H9 (cell line): ENCODE data around the gene CXXC1. TPM values are rescaled to one million over a fixed set of nuclear protein-coding genes. Genes with fewer than 3 reads are reported as not detected.

Experiments
- DNase-seq: peaks from one replicate; pipeline ENCODE4 v3.0.0-alpha.2; 2017
- H2AFZ ChIP-seq: one replicate; pipeline ENCODE4 v1.6.1; 2013; ENCODE audit warnings: mild to moderate bottlenecking, low read length, control low read depth, moderate library complexity
- H2AK5ac ChIP-seq: 2 replicates; pipeline ENCODE4 v1.6.1; 2013; ENCODE audit warnings: low read length, control low read depth, mixed read lengths; ENCODE audit not compliant: insufficient read length
- H2BK120ac ChIP-seq: one replicate; pipeline ENCODE4 v1.6.1; 2013; ENCODE audit warnings: low read depth, mild to moderate bottlenecking, low read length, control low read depth, inconsistent platforms; ENCODE audit not compliant: poor library complexity, severe bottlenecking
- H2BK12ac ChIP-seq: 2 replicates; pipeline ENCODE4 v1.6.1; 2013; ENCODE audit warnings: low read length, control low read depth, mixed read lengths, low read depth; ENCODE audit not compliant: insufficient read length
- H2BK15ac ChIP-seq: 2 replicates; pipeline ENCODE4 v1.6.1; 2013; ENCODE audit warnings: low read depth, low read length, control low read depth
- H2BK20ac ChIP-seq: one replicate; pipeline ENCODE4 v1.6.1; 2013; ENCODE audit warnings: low read depth, mild to moderate bottlenecking, low read length, control low read depth, inconsistent platforms; ENCODE audit not compliant: poor library complexity, severe bottlenecking
- H2BK5ac ChIP-seq: 2 replicates; pipeline ENCODE4 v1.6.1; 2013; ENCODE audit warnings: low read length, control low read depth, mixed read lengths; ENCODE audit not compliant: insufficient read length
- H3K14ac ChIP-seq: 2 replicates; pipeline ENCODE4 v1.6.1; 2013; ENCODE audit warnings: low read length, control low read depth; ENCODE audit not compliant: insufficient read depth
- H3K18ac ChIP-seq: 2 replicates; pipeline ENCODE4 v1.6.1; 2013; ENCODE audit warnings: low read depth, mild to moderate bottlenecking, mixed read lengths, low read length, control low read depth; ENCODE audit not compliant: insufficient read length
- H3K23ac ChIP-seq: 2 replicates; pipeline ENCODE4 v1.6.1; 2013; ENCODE audit warnings: low read length, control low read depth, mixed read lengths, low read depth; ENCODE audit not compliant: insufficient read length
- H3K23me2 ChIP-seq: 2 replicates; pipeline ENCODE4 v1.6.1; 2013; ENCODE audit warnings: low read depth, mild to moderate bottlenecking, mixed read lengths, low read length, control low read depth; ENCODE audit not compliant: insufficient read length, poor library complexity, severe bottlenecking
- H3K27ac ChIP-seq: 2 replicates; pipeline ENCODE4 v1.5.1; 2013; ENCODE audit warnings: low read length, control low read depth, mixed read lengths, low read depth; ENCODE audit not compliant: insufficient read length
- H3K27me3 ChIP-seq: 2 replicates; pipeline ENCODE4 v1.6.1; 2013; ENCODE audit warnings: low read length, control low read depth, inconsistent platforms; ENCODE audit not compliant: insufficient read depth
- H3K4ac ChIP-seq: 2 replicates; pipeline ENCODE4 v1.6.1; 2013; ENCODE audit warnings: low read depth, mild to moderate bottlenecking, control low read depth, inconsistent platforms, low read length, moderate library complexity
- H3K4me1 ChIP-seq: 2 replicates; pipeline ENCODE4 v1.6.1; 2013; ENCODE audit warnings: low read length, control low read depth, inconsistent platforms; ENCODE audit not compliant: insufficient read depth
- H3K4me2 ChIP-seq: 2 replicates; pipeline ENCODE4 v1.6.1; 2013; ENCODE audit warnings: low read length, control low read depth, mixed read lengths; ENCODE audit not compliant: insufficient read length, insufficient read depth
- H3K56ac ChIP-seq: 2 replicates; pipeline ENCODE4 v1.6.1; 2013; ENCODE audit warnings: low read depth, mild to moderate bottlenecking, mixed read lengths, low read length, control low read depth; ENCODE audit not compliant: insufficient read length
- H3K79me1 ChIP-seq: 2 replicates; pipeline ENCODE4 v1.6.1; 2013; ENCODE audit warnings: low read depth, mild to moderate bottlenecking, moderate library complexity, low read length, control low read depth, inconsistent platforms; ENCODE audit not compliant: insufficient read depth, poor library complexity, severe bottlenecking
- H3K79me2 ChIP-seq: 2 replicates; pipeline ENCODE4 v1.6.1; 2013; ENCODE audit warnings: low read length, control low read depth, inconsistent platforms; ENCODE audit not compliant: insufficient read depth
- H3K9ac ChIP-seq: 2 replicates; pipeline ENCODE4 v1.6.1; 2013; ENCODE audit warnings: low read length, control low read depth, mixed read lengths; ENCODE audit not compliant: insufficient read length; ENCODE audit errors: extremely low read depth
- H3K9me3 ChIP-seq: one replicate; pipeline ENCODE4 v1.6.1; 2013; ENCODE audit warnings: low read depth, low read length, inconsistent platforms; ENCODE audit not compliant: control insufficient read depth
- H3T11ph ChIP-seq: one replicate; pipeline ENCODE4 v1.6.1; 2013; ENCODE audit warnings: mild to moderate bottlenecking, low read length, control low read depth, inconsistent platforms
- H4K20me1 ChIP-seq: one replicate; pipeline ENCODE4 v1.6.1; 2013; ENCODE audit not compliant: control insufficient read depth, insufficient read length, insufficient read depth
- H4K5ac ChIP-seq: 2 replicates; pipeline ENCODE4 v1.6.1; 2013; ENCODE audit warnings: low read depth, mild to moderate bottlenecking, mixed read lengths, low read length, control low read depth; ENCODE audit not compliant: insufficient read length
- H4K8ac ChIP-seq: replicated peaks from 2 replicates; pipeline ENCODE4 v1.6.1; 2013; ENCODE audit warnings: low read length, control low read depth, mixed read lengths, low read depth; ENCODE audit not compliant: insufficient read length
- H4K91ac ChIP-seq: 2 replicates; pipeline ENCODE4 v1.6.1; 2013; ENCODE audit warnings: low read depth, mild to moderate bottlenecking, moderate library complexity, mixed read lengths, low read length, control low read depth; ENCODE audit not compliant: insufficient read length
- H3K27ac Mint-ChIP-seq, 3 experiments: 2 replicates in 2 of 3; 3 replicates in 1 of 3; pipeline ENCODE4 v1.8.0; 2020 to 2021; ENCODE audit warnings: mixed read lengths in 3 of 3, mild to moderate bottlenecking in 1 of 3, moderate library complexity in 1 of 3
- H3K27me3 Mint-ChIP-seq: 2 replicates; pipeline ENCODE4 v1.8.0; 2021; ENCODE audit warnings: low read depth, mild to moderate bottlenecking, moderate library complexity, mixed read lengths
- H3K36me3 Mint-ChIP-seq, 3 experiments: 2 replicates in 2 of 3; 3 replicates in 1 of 3; pipeline ENCODE4 v1.8.0; 2020 to 2021; ENCODE audit warnings: low read depth in 3 of 3, mixed read lengths in 3 of 3; ENCODE audit not compliant: insufficient read depth in 1 of 3
- H3K4me1 Mint-ChIP-seq, 2 experiments: 2 replicates each; pipeline ENCODE4 v1.8.0; 2020; ENCODE audit warnings: mixed read lengths in 2 of 2
- H3K4me3 Mint-ChIP-seq, 2 experiments: 2 replicates in 1 of 2; 3 replicates in 1 of 2; pipeline ENCODE4 v1.8.0; 2020 to 2021; ENCODE audit warnings: mild to moderate bottlenecking in 2 of 2, mixed read lengths in 2 of 2, moderate library complexity in 1 of 2
- H3K9me3 Mint-ChIP-seq, 2 experiments: 2 replicates in 1 of 2; 3 replicates in 1 of 2; pipeline ENCODE4 v1.8.0; 2020; ENCODE audit warnings: mild to moderate bottlenecking in 2 of 2, mixed read lengths in 2 of 2, moderate library complexity in 1 of 2
- WGBS: extraction: QIAGEN DNeasy Blood & Tissue Kit; methylation state at CpG from one replicate; pipeline ENCODE4 v1.1.7; 2013; ENCODE audit warnings: missing lambda C conversion rate, low lambda C conversion rate, mixed read lengths; ENCODE audit not compliant: insufficient read length; ENCODE audit errors: extremely low coverage; 5-methylcytosine and 5-hydroxymethylcytosine counted together
- total RNA-seq: library from RNA; stranded (reverse); gene quantifications from 2 replicates; pipeline ENCODE4 v1.2.1, GENCODE V29; 2021
- TF ChIP-seq, protein P1 (sequence below): fragments of 200-600 bp; sonication (generic); conservative IDR thresholded peaks from 3 replicates; pipeline ENCODE4 v1.8.0; 2021; ENCODE audit warnings: antibody characterized with exemption, mild to moderate bottlenecking

Gene CXXC1
- total RNA-seq, 1 experiment from 2014 or later, result 95.9 TPM

DNA sequence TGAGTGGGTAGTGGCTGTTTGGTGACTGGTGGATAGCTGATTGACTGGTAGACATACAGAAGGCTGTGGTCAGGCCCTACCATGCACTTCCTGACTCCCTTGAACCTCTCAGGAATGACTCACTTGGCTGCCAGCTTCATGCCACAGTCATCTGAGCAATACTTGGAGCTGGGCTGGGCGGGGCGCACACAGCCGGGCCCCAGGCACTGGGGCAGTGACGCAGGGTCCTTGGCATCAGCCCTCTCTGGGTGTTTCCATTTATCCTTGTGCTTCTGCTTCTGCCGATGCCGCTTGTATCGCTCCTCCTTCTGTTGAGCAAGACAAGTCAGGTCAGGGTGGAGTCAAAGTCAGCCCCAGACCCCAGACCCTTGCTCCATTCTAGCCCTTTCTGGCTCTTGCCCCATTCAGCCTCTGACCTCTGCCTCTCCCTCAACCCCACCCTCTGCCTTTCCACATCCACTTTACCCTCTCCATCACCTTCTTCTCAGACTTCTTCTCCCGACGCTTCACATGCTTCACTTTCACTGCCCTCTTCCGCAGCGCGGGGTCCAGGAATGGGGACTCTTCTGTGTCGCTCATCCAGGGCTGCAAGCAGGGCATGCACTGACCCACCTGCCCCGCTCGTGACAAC lies 3.1 kb downstream of the CXXC1 start:
- Histone ChIP-seq H4K5ac (no peak overlapping the region), H2AFZ (no peak overlapping the region), H3K23ac (no peak overlapping the region), H3K4me2 (no peak overlapping the region), H3K4me1 (no peaks in the 10 kb centered on the region), H2BK5ac (no peak overlapping the region), H3K14ac (no peak overlapping the region), H4K91ac (no peak overlapping the region), H3K9me3 (no peaks in the 10 kb centered on the region), H3K23me2 (peaks cover 15% of the 10 kb centered on the region), H3T11ph (no peak overlapping the region), H3K18ac (no peak overlapping the region), H2BK20ac (no peak overlapping the region), H2BK120ac (no peak overlapping the region), H3K79me1 (no peaks in the 10 kb centered on the region), H2BK15ac (no peak overlapping the region), H3K27me3 (no peaks in the 10 kb centered on the region), H3K56ac (no peak overlapping the region), H2AK5ac (no peak overlapping the region), H3K9ac (no peak overlapping the region), H4K8ac (no peak overlapping the region), H2BK12ac (no peak overlapping the region), H3K79me2 (no peaks in the 10 kb centered on the region; the same call in 1 of the 2 replicates), H4K20me1 (no peaks in the 10 kb centered on the region), H3K27ac (no peak overlapping the region), H3K4ac (no peak overlapping the region)
- Mint-ChIP-seq H3K27me3 (no peaks in the 10 kb centered on the region), H3K27ac (no peak overlapping the region; a peak in 1 of 7 replicates), H3K4me1 (peaks cover 17 to 24% of the 10 kb centered on the region in 2 experiments), H3K36me3 (peaks cover 40 to 45% (median 44%) of the 10 kb centered on the region in 3 experiments; a peak in 6 of 7 replicates), H3K9me3 (no peaks in the 10 kb centered on the region; a peak in 1 of 5 replicates), H3K4me3 (no peak overlapping the region)
- no CpG with 5 or more reads among the region's 15 CpGs for WGBS
- TF ChIP-seq, protein P1, sequence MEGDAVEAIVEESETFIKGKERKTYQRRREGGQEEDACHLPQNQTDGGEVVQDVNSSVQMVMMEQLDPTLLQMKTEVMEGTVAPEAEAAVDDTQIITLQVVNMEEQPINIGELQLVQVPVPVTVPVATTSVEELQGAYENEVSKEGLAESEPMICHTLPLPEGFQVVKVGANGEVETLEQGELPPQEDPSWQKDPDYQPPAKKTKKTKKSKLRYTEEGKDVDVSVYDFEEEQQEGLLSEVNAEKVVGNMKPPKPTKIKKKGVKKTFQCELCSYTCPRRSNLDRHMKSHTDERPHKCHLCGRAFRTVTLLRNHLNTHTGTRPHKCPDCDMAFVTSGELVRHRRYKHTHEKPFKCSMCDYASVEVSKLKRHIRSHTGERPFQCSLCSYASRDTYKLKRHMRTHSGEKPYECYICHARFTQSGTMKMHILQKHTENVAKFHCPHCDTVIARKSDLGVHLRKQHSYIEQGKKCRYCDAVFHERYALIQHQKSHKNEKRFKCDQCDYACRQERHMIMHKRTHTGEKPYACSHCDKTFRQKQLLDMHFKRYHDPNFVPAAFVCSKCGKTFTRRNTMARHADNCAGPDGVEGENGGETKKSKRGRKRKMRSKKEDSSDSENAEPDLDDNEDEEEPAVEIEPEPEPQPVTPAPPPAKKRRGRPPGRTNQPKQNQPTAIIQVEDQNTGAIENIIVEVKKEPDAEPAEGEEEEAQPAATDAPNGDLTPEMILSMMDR, result no peak
- no peak for DNase-seq
